Sciatic nerve (tissue), 2 donors: Measurements from ENCODE around the gene AFAP1. TPM values are rescaled to one million over a fixed set of nuclear protein-coding genes. Genes with fewer than 3 reads are reported as not detected.

ENCODE experiments used
- ATAC-seq: fragments of 200-7000 bp; cut with Tn5 transposase; one replicate; pipeline ENCODE4 v1.9.1; 2020; ENCODE audit warnings: mild to moderate bottlenecking, moderate library complexity
- DNase-seq: peaks from one replicate; pipeline ENCODE4 v3.0.0-alpha.2; 2020; ENCODE audit warnings: low spot score
- intact Hi-C: fragments of 100-400 bp; cut with DNase I; formaldehyde crosslinking; loops from one replicate; pipeline ENCODE4 v1.14.2; 2022
- total RNA-seq: library from RNA; stranded (reverse); fragmentation: NEBNext Ultra II Directional; extraction: Animal tissue kit (Norgen Biotek cat#: 25700); gene quantifications from one replicate; pipeline ENCODE4 v1.2.1, GENCODE V29; 2021
- donor health status: DM: no; HTN: no; CAD: no.
- donor health status: DM: no; HTN: no; CAD: no.

Gene AFAP1
- total RNA-seq, 1 donor from 2014 or later, result 64.5 TPM

DNA sequence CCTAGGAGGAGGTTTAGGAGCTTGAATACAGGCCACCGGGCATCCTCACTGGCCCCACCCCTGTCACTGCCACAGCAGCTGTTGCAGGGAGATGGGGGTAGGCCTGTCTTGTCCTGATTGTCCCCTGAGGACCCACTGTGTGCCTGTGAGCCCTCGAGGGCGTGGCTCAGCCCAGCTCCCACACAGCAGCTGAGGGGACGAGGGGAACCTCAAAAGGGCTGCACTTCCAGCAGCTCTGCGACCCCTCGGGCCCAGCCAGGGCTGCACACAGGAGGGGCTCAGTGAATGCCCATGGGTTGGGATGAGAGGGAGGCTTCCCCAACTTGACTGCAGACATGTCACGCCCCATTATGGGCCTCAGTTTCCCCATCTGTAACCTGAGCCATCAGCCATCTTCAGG is 225.9 kb downstream of the AFAP1 start:
- intact Hi-C loops, result no loop called here

DNA sequence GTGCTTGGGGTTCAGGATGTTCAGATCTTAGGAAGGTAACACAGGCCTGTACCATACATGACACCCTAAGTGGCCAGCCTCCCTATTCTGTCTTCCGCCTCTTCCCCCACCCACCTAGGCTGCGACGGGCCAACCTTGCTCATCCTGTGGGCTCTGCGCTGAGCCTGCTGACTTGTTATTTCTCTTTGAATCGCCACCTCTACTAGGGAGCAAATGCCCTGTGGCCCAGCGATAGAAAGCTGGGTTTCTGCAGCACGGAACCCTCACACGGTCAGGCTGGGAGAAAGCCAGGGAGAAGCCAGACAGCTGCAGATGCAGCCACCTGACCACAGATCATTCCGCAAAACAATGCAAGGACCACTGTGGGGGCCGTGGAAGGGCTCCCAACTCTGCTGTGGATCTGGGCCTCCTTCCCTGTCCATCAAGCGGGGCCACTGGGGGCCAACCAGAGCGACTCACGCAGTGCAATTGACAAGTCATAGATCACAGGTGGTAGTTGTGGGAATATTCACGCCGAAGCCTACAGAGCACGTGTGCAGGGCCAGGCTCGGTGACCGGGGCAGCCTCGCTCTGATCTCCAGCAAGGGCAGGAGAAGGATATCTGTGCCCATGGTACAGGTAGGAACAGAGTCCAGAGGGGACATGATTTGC is 227.5 kb downstream of the AFAP1 start:
- ATAC-seq (no peak), DNase-seq (no peak)
- intact Hi-C loops, result no loop called here

More for the DNA sequence above, 225.9 kb downstream of the AFAP1 start:
- no peak for ATAC-seq
- DNase-seq, result no peak

- DNase-seq, result no peak
- ATAC-seq, result no peak
- intact Hi-C loops, result no loop called here
Measured at GRCh38 chr4:7711307-7711963, 228.2 kb downstream of the AFAP1 start.

DNA sequence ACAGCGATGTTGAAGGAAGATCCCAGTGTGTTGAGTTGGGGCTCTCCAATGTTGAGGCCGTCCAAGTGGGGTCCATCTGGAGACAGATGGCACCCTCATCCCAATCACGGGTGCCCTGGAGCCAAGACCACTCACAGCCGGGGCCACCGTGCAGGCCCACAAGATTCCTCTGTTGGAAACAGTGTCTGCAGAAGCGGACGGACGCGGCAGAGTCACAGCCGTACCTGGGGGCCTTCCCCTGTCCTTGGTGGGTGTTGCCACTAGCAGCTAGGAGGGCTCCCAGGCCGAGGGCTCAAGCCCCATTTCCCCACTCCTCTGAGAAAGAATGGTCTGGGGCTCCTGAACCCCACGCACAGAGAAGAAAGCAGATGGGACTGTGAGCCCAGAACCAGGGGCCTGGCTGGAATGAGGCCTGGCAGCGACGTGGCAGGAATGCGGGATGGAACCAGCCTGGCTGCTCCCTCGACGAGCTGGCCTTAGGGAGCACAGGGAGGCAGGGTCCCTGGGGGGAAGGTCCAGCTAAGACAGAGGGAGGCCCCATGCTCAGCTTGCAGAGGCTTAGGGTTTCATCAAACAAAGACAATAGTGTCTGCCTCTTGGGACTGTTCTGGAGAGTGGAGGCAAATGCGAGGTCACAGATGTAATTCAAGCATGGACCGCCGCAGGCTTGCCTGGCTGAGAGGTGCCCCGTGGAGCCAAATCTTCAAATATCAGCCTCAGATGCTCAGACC is 228.9 kb downstream of the AFAP1 start:
- no peak for ATAC-seq
- no peak for DNase-seq
- intact Hi-C loops, result no loop called here

GRCh38 chr4:7710126-7710525 is 229.5 kb downstream of the AFAP1 start:
- intact Hi-C loops, result no loop called here

DNA sequence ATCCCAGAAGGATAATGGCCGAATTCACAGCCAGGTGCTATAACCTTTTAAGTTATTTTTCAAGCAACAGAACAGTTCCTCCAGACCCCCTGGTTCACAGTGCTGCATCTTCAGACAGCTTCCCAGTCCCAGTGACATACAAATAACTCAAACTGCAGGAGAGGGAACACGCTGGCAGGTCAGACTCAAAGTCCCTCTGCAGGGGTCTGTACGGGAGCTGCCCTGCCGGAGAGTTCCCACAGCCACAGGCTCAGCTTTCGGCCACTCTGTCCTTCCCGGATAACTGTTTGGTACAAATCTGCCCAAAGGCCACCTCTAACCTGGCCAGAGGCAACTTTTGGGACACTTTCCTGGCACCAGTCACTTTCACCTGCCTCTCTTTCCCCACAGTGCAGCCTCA is 230.2 kb downstream of the AFAP1 start:
- DNase-seq (no peak), ATAC-seq (no peak)
- intact Hi-C loops, result no loop called here

More at GRCh38 chr4:7710126-7710525, 229.5 kb downstream of the AFAP1 start:
- DNase-seq (no peak), ATAC-seq (no peak)

- ATAC-seq (peak; percentile 7), DNase-seq (no peak)
- intact Hi-C loops, result no loop called here
Measured at GRCh38 chr4:7708981-7709380, 230.7 kb downstream of the AFAP1 start.

Other genes with a start within 250 kb of the AFAP1 start
- 44.4 TPM for gene ABLIM2, start 219.0 kb upstream of the AFAP1 start, total RNA-seq